ENCODE results near the gene ZFAND2B. TPM values are rescaled to one million over a fixed set of nuclear protein-coding genes. Genes with fewer than 3 reads are reported as not detected.
A peak's percentile ranks its signal among the peaks of the same experiment; 100 is the strongest.
"Not testable (repeated sequence)": the region's sequence is repeated elsewhere in the genome, so short reads cannot be mapped to it uniquely, and the experiment has no call there.

Gene ZFAND2B
- total RNA-seq, 1 experiment from 2014 or later, result 40.5 TPM

- DNase-seq (ENCODE audit: low read depth), result peak; percentile 42
These were observed 30.4 kb upstream of the ZFAND2B start for GRCh38 chr2:219175928-219176817.

GRCh38 chr2:219176818-219177551 lies 29.6 kb upstream of the ZFAND2B start, which contains the start of gene CNPPD1:
Gene CNPPD1 (minus strand): TSS chr2:219176925. CDS start chr2:219176828, 97 bp downstream.
- DNase-seq (ENCODE audit: low read depth), result peak; percentile 85

- peak; percentile 82 for DNase-seq (ENCODE audit: low read depth)
These were observed 28.8 kb upstream of the ZFAND2B start, which contains the start of gene RETREG2 for GRCh38 chr2:219177552-219178376. Gene RETREG2 (plus strand): TSS chr2:219178275. CDS start chr2:219178353, 78 bp downstream.

- DNase-seq (ENCODE audit: low read depth), result peak; percentile 31
These were observed 28.0 kb upstream of the ZFAND2B start for GRCh38 chr2:219178377-219179175.

DNA sequence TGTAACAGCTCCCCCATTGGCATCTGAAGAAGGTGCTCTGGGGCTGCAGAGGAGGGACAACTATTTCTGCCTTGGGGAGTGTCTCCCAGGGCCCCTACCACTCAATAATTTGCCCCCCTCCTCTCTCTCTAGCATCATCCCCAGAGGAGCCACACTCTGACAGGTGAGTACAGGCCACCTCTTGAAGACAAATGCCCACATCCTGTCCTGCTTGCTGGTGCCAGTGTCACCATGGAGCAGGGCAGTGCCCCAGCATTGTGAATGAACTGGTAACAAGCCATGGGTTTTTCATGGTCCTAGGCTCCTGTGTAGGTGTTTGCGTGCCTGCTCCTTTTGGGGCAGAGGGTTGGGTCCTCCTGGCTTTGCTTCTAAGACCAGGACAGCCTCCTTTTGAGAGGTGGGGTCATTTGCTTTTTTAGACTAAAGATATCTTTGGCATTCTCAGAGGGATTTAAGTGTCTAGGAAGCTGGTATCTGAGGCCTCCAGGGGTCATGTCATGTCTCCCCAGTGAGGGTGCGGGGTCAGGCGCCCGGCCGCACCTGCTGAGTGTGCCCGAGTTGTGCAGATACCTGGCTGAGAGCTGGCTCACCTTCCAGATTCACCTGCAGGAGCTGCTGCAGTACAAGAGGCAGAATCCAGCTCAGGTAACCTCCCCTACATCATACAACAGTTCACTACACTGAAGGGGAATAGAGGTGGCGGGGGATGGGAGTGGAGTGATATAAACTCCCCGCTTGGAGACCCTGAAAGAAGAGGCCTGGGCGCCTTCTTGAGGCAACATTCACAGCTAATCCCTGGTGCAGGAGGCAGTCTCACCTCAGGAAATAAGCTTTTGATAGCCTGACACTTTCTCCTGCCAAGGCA lies 26.7 kb upstream of the ZFAND2B start:
- DNase-seq (ENCODE audit: low read depth), result no peak

DNA sequence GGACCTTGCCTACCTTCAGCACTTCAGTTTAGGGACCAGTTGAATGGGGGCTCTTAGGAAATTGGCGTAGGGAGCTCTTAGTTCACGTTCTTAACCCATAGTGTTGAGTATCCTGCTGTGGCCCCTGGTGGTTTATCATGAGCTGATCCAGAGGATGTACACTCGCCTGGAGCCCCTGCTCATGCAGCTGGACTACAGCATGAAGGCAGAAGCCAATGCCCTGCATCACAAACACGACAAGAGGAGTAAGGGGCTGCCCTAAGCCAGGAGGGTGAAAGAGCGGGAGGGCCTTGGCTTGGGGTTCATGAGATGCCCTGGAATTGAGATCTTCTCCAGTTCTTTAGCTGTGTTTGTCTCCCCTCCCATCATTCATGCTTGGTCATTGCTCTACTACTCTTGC lies 25.6 kb upstream of the ZFAND2B start:
- no peak for DNase-seq (ENCODE audit: low read depth)

GRCh38 chr2:219181531-219181930 lies 25.1 kb upstream of the ZFAND2B start:
- no peak for DNase-seq (ENCODE audit: low read depth)

- DNase-seq (ENCODE audit: low read depth), result no peak
These were observed 24.0 kb upstream of the ZFAND2B start for GRCh38 chr2:219182331-219183150.

- DNase-seq (ENCODE audit: low read depth), result no peak
These were observed 23.3 kb upstream of the ZFAND2B start for GRCh38 chr2:219183151-219183772.

DNA sequence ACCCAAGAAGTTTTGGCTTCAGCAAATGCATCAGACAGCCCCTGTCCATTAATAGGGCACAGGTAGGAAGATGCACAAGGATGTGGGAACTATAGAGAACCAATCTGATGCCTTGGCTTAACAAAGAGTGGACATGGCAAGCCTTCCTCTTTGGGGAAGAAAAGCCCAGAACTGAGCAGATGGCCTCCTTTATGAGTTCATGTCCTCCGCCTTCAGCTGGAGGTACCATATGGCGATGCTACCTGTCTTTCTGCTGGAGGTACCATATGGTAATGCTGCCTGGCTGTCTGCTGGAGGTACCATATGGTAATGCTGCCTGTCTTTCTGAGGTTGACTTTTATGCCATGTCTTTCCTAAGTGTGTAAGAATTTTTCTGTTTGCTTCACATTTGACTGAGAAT lies 22.5 kb upstream of the ZFAND2B start:
- DNase-seq (ENCODE audit: low read depth), result no peak

GRCh38 chr2:219186754-219187456 lies 19.7 kb upstream of the ZFAND2B start:
- DNase-seq (ENCODE audit: low read depth), result no peak

DNA sequence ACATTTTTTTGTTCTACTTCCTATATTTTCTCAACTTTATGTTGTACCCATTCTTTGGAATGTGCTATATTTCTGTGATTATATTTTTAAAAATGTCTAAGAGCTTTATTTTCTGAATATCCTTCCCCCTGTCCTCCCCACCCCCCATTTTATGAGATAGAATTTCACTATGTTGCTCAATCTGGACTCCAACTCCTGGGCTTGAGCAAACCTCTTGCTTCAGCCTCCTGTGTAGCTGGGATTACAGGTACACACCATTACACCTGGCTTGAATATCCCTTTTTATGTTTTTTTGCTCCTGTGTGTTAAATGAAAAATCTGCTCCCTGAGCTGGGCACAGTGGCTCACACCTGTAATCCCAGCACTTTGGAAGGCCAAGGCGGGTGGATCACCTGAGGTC lies 9.2 kb upstream of the ZFAND2B start:
- DNase-seq (ENCODE audit: low read depth), result no peak

DNA sequence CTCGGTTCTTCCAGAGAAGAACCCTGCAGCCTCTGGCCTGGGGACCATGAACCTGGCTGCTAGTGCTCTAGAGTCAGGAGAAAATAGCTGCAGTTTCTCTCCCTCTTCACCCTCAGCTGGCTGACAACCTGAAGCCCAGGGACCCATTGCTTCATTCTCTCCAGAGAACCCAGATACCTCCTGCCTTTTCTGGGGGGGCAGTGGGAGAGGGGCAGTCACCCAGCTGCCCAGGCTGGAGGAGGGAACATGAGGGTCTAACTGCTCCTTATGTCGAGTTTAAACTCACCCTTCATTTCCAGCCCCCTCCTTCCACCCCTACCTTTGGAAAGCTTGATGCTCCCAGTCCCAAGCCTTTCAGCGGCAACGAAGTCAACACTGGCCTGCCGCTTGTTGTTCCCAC lies 7.6 kb upstream of the ZFAND2B start:
- DNase-seq (ENCODE audit: low read depth), result no peak

DNA sequence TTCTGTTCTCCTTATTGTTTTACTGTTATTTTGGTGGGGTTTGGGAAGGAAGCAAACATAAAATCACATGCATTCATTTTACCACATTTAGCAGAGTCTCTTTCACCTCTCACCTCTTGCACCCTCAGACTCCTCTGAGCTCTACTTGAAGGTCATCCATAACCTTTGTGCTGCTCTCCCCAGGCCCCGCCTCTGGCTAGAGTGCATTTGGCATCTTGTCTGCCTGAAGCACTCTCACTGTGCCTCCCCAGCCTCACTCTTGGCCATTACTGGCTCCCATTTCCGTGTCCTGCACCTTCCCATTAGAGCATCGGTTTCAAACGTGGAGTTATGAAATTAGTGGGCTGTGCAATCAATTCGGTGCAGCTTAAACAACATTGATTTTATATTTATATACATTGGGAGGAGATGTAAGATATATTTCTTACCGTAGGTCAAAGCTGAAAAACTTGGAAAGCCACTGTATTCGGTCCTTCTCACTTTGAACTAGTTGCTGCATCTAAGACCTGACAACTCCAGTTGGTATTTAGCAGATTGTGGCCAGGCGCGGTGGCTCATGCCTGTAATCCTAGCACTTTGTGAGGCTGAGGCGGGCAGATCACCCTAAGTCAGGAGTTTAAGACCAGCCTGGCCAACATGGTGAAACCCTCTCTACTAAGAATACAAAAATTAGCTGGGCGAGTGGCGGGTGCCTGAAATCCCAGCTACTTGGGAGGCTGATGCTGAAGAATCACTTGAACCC lies 6.9 kb upstream of the ZFAND2B start:
- DNase-seq (ENCODE audit: low read depth), result no peak

DNA sequence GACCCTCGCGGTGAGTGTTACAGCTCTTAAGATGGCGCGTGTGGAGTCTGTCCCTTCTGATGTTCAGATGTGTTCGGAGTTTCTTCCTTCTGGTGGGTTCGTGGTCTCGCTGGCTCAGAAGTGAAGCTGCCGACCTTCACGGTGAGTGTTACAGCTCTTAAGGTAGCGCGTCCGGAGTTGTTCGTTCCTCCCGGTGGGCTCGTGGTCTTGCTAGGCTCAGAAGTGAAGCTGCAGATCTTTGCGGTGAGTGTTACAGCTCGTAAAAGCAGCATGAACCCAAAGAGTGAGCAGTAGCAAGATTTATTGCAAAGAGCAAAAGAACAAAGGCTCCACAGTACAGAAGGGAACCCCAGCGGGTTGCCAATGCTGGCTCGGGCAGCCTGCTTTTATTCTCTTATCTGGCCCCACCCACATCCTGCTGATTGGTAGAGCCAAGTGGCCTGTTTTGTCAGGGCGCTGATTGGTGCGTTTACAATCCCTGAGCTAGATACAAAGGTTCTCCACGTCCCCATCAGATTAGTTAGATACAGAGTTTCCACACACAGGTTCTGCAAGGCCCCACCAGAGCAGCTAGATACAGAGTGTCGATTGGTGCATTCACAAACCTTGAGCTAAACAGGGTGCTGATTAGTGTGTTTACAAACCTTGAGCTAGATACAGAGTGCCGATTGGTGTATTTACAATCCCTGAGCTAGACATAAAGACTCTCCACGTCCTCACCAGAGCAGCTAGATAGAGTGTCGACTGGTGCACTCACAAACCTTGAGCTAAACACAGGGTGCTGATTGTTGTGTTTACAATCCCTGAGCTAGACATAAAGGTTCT lies 5.9 kb upstream of the ZFAND2B start:
- DNase-seq (ENCODE audit: low read depth), result not testable (repeated sequence)

DNA sequence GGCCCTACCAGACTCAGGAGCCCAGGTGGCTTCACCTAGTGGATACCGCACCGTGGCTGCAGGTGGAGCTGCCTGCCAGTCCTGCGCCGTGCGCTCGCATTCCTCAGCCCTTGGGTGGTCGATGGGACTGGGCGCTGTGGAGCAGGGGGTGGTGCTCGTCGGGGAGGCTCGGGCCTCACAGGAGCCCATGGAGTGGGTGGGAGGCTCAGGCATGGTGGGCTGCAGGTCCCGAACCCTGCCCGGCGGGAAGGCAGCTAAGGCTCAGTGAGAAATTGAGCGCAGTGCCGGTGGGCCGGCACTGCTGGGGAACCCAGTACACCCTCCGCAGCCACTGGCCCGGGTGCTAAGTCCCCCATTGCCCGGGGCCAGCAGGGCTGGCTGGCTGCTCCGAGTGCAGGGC lies 5.3 kb upstream of the ZFAND2B start:
- DNase-seq (ENCODE audit: low read depth), result not testable (repeated sequence)
